GM19023 (cell line): ENCODE results near the gene OSBP2.
"Not testable (repeated sequence)": the region's sequence is repeated elsewhere in the genome, so short reads cannot be mapped to it uniquely, and the experiment has no call there.

Source experiments
- ATAC-seq: cut with Tn5 transposase; IDR thresholded peaks from one replicate; pipeline ENCODE4 v1.9.1; 2021; ENCODE audit warnings: mild to moderate bottlenecking, moderate library complexity; ENCODE audit not compliant: unreplicated experiment

Gene OSBP2

GRCh38 chr22:30754521-30754920 is 59.8 kb downstream of the OSBP2 start:
- ATAC-seq, result no peak

GRCh38 chr22:30754971-30755758 is 60.5 kb downstream of the OSBP2 start:
- ATAC-seq, result no peak

- ATAC-seq, result no peak
Observed at GRCh38 chr22:30755759-30756124, 61.1 kb downstream of the OSBP2 start.

- no peak for ATAC-seq
Observed at GRCh38 chr22:30763815-30764673, 69.4 kb downstream of the OSBP2 start.

GRCh38 chr22:30767661-30768060 is 73.0 kb downstream of the OSBP2 start:
- no peak for ATAC-seq

GRCh38 chr22:30770716-30771115 is 76.0 kb downstream of the OSBP2 start:
- no peak for ATAC-seq

- no peak for ATAC-seq
Observed at GRCh38 chr22:30773919-30774318, 79.2 kb downstream of the OSBP2 start.

GRCh38 chr22:30774566-30774965 is 79.9 kb downstream of the OSBP2 start:
- no peak for ATAC-seq

GRCh38 chr22:30776476-30776875 is 81.8 kb downstream of the OSBP2 start:
- no peak for ATAC-seq

- ATAC-seq, result not testable (repeated sequence)
Observed at GRCh38 chr22:30777146-30777545, 82.5 kb downstream of the OSBP2 start.

GRCh38 chr22:30777587-30777986 is 82.9 kb downstream of the OSBP2 start:
- no peak for ATAC-seq

- ATAC-seq, result no peak
Observed at GRCh38 chr22:30778261-30778660, 83.6 kb downstream of the OSBP2 start.

GRCh38 chr22:30780026-30780425 is 85.4 kb downstream of the OSBP2 start:
- no peak for ATAC-seq

GRCh38 chr22:30781271-30781875 is 86.7 kb downstream of the OSBP2 start:
- no peak for ATAC-seq

- no peak for ATAC-seq
Observed at GRCh38 chr22:30782613-30783012, 87.9 kb downstream of the OSBP2 start.

- no peak for ATAC-seq
Observed at GRCh38 chr22:30783021-30783420, 88.3 kb downstream of the OSBP2 start.

GRCh38 chr22:30785527-30785926 is 90.9 kb downstream of the OSBP2 start:
- no peak for ATAC-seq

- no peak for ATAC-seq
Observed at GRCh38 chr22:30790366-30790765, 95.7 kb downstream of the OSBP2 start.

GRCh38 chr22:30792456-30792855 is 97.8 kb downstream of the OSBP2 start:
- no peak for ATAC-seq

GRCh38 chr22:30795118-30795517 is 100.4 kb downstream of the OSBP2 start:
- no peak for ATAC-seq

- ATAC-seq, result no peak
Observed at GRCh38 chr22:30801695-30802094, 107.0 kb downstream of the OSBP2 start.
